IMR-90 (cell line): ENCODE measurements around the gene SLC9A2. TPM values are rescaled to one million over a fixed set of nuclear protein-coding genes. Genes with fewer than 3 reads are reported as not detected.

Experiments
- ATAC-seq: fragments of 200-7000 bp; cut with Tn5 transposase; 2 replicates; pipeline ENCODE4 v1.9.1; 2020; ENCODE audit warnings: low read depth, mild to moderate bottlenecking, moderate library complexity
- BruUV-seq: library from RNA; stranded (reverse); fragments of 400-500 nt; replicated peaks from 2 replicates; lab custom pipeline; 2021; lab: Mats Ljungman, UMichigan
- CTCF ChIA-PET: fragments of 300-600 bp; formaldehyde crosslinking; extraction: SDS; loops from one replicate; lab custom pipeline; 2021; ENCODE audit warnings: antibody characterized with exemption; lab: Yijun Ruan, JAX
- POLR2A ChIA-PET: fragments of 300-600 bp; sonication (Branson Sonifier 250); formaldehyde crosslinking; loops from one replicate; lab custom pipeline; 2022; ENCODE audit warnings: antibody characterized with exemption; ENCODE audit not compliant: unreplicated experiment; lab: Charles Lee
- DNase-seq: peaks from one replicate; pipeline ENCODE4 v3.0.0; 2013
- H2AFZ ChIP-seq: replicated peaks from 2 replicates; pipeline ENCODE3; 2013; ENCODE audit warnings: low read length, mild to moderate bottlenecking; ENCODE audit not compliant: poor library complexity
- H2AK5ac ChIP-seq: 2 replicates; pipeline ENCODE4 v1.6.1; 2013; ENCODE audit warnings: low read depth, low read length, inconsistent platforms
- H2AK9ac ChIP-seq: replicated peaks from 2 replicates; pipeline ENCODE3; 2013; ENCODE audit warnings: mild to moderate bottlenecking, low read depth, low read length, moderate library complexity; ENCODE audit not compliant: poor library complexity
- H2BK120ac ChIP-seq: 2 replicates; pipeline ENCODE4 v1.6.1; 2013; ENCODE audit warnings: low read depth, low read length, inconsistent platforms
- H2BK15ac ChIP-seq: 3 replicates; pipeline ENCODE4 v1.6.1; 2013; ENCODE audit warnings: low read depth, low read length, inconsistent platforms
- H2BK20ac ChIP-seq: 2 replicates; pipeline ENCODE4 v1.6.1; 2013; ENCODE audit warnings: low read depth, mild to moderate bottlenecking, inconsistent platforms, low read length, moderate library complexity
- H2BK5ac ChIP-seq: 2 replicates; pipeline ENCODE4 v1.6.1; 2013; ENCODE audit warnings: mild to moderate bottlenecking, low read depth, low read length, inconsistent platforms; ENCODE audit not compliant: poor library complexity, severe bottlenecking
- H3K14ac ChIP-seq: replicated peaks from 2 replicates; pipeline ENCODE4 v1.6.1; 2013; ENCODE audit warnings: low read depth, low read length, inconsistent platforms
- H3K18ac ChIP-seq: 2 replicates; pipeline ENCODE4 v1.6.1; 2013; ENCODE audit warnings: low read depth, low read length, control low read depth
- H3K23ac ChIP-seq: 2 replicates; pipeline ENCODE4 v1.6.1; 2013; ENCODE audit warnings: low read depth, low read length, inconsistent platforms
- H3K27ac ChIP-seq: 2 replicates; pipeline ENCODE4 v1.5.1; 2013; ENCODE audit warnings: mild to moderate bottlenecking, control low read depth, low read length; ENCODE audit not compliant: insufficient read depth
- H3K27me3 ChIP-seq: 2 replicates; pipeline ENCODE4 v1.6.1; 2013; ENCODE audit warnings: low read length; ENCODE audit not compliant: control insufficient read depth, insufficient read depth
- H3K36me3 ChIP-seq: 2 replicates; pipeline ENCODE4 v1.6.1; 2013; ENCODE audit warnings: low read length, mixed read lengths; ENCODE audit not compliant: control insufficient read depth, insufficient read depth
- H3K4ac ChIP-seq: 2 replicates; pipeline ENCODE4 v1.6.1; 2013; ENCODE audit warnings: low read depth, low read length, inconsistent platforms
- H3K4me1 ChIP-seq: 2 replicates; pipeline ENCODE4 v1.6.1; 2013; ENCODE audit warnings: low read length, mixed read lengths; ENCODE audit not compliant: control insufficient read depth, insufficient read depth
- H3K4me2 ChIP-seq: 2 replicates; pipeline ENCODE4 v1.6.1; 2013; ENCODE audit warnings: low read depth, mild to moderate bottlenecking, control low read depth, low read length, moderate library complexity
- H3K4me3 ChIP-seq: 2 replicates; pipeline ENCODE4 v1.5.1; 2013; ENCODE audit warnings: low read depth, mild to moderate bottlenecking, control low read depth, low read length, moderate library complexity; ENCODE audit not compliant: insufficient read depth
- H3K56ac ChIP-seq: 2 replicates; pipeline ENCODE4 v1.6.1; 2013; ENCODE audit warnings: low read length, inconsistent platforms; ENCODE audit not compliant: insufficient read depth; ENCODE audit errors: extremely low read depth
- H3K79me1 ChIP-seq, 2 experiments: 2 replicates each; pipeline ENCODE4 v1.6.1; 2013; ENCODE audit warnings: low read length in 2 of 2, inconsistent platforms in 1 of 2, low read depth in 1 of 2
- H3K9ac ChIP-seq: 2 replicates; pipeline ENCODE4 v1.6.1; 2013; ENCODE audit warnings: low read depth, low read length, control low read depth
- H3K9me1 ChIP-seq: 2 replicates; pipeline ENCODE4 v1.6.1; 2013; ENCODE audit warnings: low read length, inconsistent platforms; ENCODE audit not compliant: insufficient read depth
- H3K9me3 ChIP-seq: 2 replicates; pipeline ENCODE4 v1.6.1; 2013; ENCODE audit warnings: low read length; ENCODE audit not compliant: control insufficient read depth, insufficient read depth
- H4K20me1 ChIP-seq: 2 replicates; pipeline ENCODE4 v1.6.1; 2013; ENCODE audit warnings: low read length, inconsistent platforms; ENCODE audit not compliant: insufficient read depth
- H4K5ac ChIP-seq: 2 replicates; pipeline ENCODE4 v1.6.1; 2013; ENCODE audit warnings: mild to moderate bottlenecking, low read depth, low read length, control low read depth
- H4K8ac ChIP-seq, 2 experiments: 2 replicates each; pipeline ENCODE4 v1.6.1; 2013; ENCODE audit warnings: low read depth in 2 of 2, low read length in 2 of 2, control low read depth in 1 of 2, inconsistent platforms in 1 of 2
- H4K91ac ChIP-seq: 2 replicates; pipeline ENCODE4 v1.6.1; 2013; ENCODE audit warnings: low read depth, low read length, inconsistent platforms; ENCODE audit not compliant: insufficient read depth
- CEBPB ChIP-seq: IDR thresholded peaks from 2 replicates; pipeline ENCODE4 v1.6.1; 2012; ENCODE audit warnings: low read depth, low read length, improper control_type of control experiment
- FOS ChIP-seq: fragments of 150-350 bp; IDR thresholded peaks from 2 replicates; pipeline ENCODE4 v1.6.1; 2016; ENCODE audit warnings: low read depth, low read length
- RFX5 ChIP-seq: IDR thresholded peaks from 2 replicates; pipeline ENCODE4 v1.8.0; 2012; ENCODE audit warnings: low read depth, mild to moderate bottlenecking, low read length, moderate library complexity
- SMC3 ChIP-seq: fragments of 150-350 bp; IDR thresholded peaks from 2 replicates; pipeline ENCODE4 v1.6.1; 2016; ENCODE audit warnings: low read depth, mild to moderate bottlenecking, antibody characterized with exemption, low read length, moderate library complexity
- WGBS, 2 experiments: methylation state at CpG; one replicate each; pipeline versions ENCODE4 v1.1.5 to v1.1.7; 2013; ENCODE audit warnings: missing lambda C conversion rate in 2 of 2; ENCODE audit not compliant: insufficient read length in 1 of 2; ENCODE audit errors: extremely low coverage in 2 of 2; 5-methylcytosine and 5-hydroxymethylcytosine counted together
- dilution Hi-C: fragments of 300-500 bp; cut with HindIII; formaldehyde crosslinking; loops from one replicate; pipeline ENCODE4 v1.14.3; 2018; ENCODE audit warnings: low sequenced_read_pairs; ENCODE audit not compliant: unreplicated experiment
- in situ Hi-C: fragments of 300-500 bp; cut with MboI; formaldehyde crosslinking; loops from 3 replicates; pipeline ENCODE4 v1.14.3; 2019; ENCODE audit warnings: low sequenced_read_pairs, inconsistent platforms, mixed read lengths
- intact Hi-C: fragments of 100-400 bp; cut with micrococcal nuclease; formaldehyde crosslinking; loops from 2 replicates; pipeline ENCODE4 v1.10.0; 2022
- polyA plus RNA-seq, 3 experiments: library from polyadenylated mRNA; depleted of rRNA; stranded (reverse); fragments of >200 nt; gene quantifications; 2 replicates each; pipeline ENCODE4 v1.2.3, GENCODE V29; 2012; ENCODE audit warnings: low replicate concordance in 1 of 3
- total RNA-seq: library from RNA; depleted of rRNA; stranded (reverse); fragments of >200 nt; gene quantifications from 2 replicates; pipeline ENCODE4 v1.2.3, GENCODE V29; 2012
- TF ChIP-seq, protein P1 (sequence below): conservative IDR thresholded peaks from 2 replicates; pipeline ENCODE4 v1.5.1; 2012; ENCODE audit warnings: mild to moderate bottlenecking, low read depth, low read length, improper control_type of control experiment

SLC9A2 gene
- total and polyA plus RNA-seq, 2 of the 4 experiments (the other 2 are of a cell fraction): not detected

DNA sequence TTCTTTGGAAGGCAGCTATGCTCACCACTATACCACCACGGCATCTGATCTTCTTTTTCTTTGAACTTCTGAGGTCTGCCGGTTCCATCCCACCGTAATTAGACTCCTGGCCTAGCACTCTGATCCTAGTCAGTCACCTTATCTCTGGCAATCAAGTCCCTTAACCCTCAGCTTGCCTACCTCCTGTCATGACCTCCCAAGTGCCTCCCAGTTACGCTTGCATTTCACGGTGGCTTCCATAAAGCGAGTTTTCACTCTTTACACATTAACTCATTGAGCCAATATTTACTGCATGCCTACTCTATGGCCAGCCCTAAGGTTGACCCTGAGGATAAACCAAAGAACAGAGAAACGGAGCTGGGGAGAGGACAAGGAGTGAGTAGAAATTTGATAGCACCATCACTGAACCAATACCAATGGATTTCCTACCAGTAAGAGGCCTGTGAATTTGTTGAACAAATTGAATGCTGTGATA lies 104.7 kb downstream of the SLC9A2 start:
- ChIA-PET POLR2A (no interaction called here), CTCF (no interaction called here)
- Histone ChIP-seq H3K36me3 (peaks cover 12% of the 10 kb centered on the region), H3K56ac (no peak overlapping the region), H3K4me2 (no peak overlapping the region), H4K91ac (no peak overlapping the region), H2BK15ac (no peak overlapping the region), H2BK5ac (no peak overlapping the region), H3K9me3 (no peaks in the 10 kb centered on the region), H2BK20ac (no peak overlapping the region), H2BK120ac (no peak overlapping the region), H3K27me3 (no peaks in the 10 kb centered on the region), H3K9ac (no peak overlapping the region), H2AK9ac (no peak overlapping the region), H3K27ac (no peak overlapping the region), H3K9me1 (peaks cover 6% of the 10 kb centered on the region; the same call in 1 of the 2 replicates), H4K20me1 (no peaks in the 10 kb centered on the region), H3K79me1 (no peaks in the 10 kb centered on the region), H3K23ac (no peak overlapping the region), H4K5ac (no peak overlapping the region), H3K14ac (no peak overlapping the region), H3K18ac (no peak overlapping the region), H2AFZ (no peak overlapping the region), H2AK5ac (no peak overlapping the region), H3K4ac (no peak overlapping the region), H3K4me1 (peaks cover 3% of the 10 kb centered on the region; the same call in 1 of the 2 replicates), H3K4me3 (no peak overlapping the region), H4K8ac (no peak overlapping the region)
- 70% methylated on average over 3 of the region's 7 CpGs; no CpG with 5 or more reads in 1 of the 2 experiments for WGBS, 2 experiments
- ATAC-seq (no peak), DNase-seq (no peak)
- no TSS peak for BruUV-seq
- dilution Hi-C loops: no loop called here
- in situ Hi-C loops: no loop called here
- intact Hi-C loops: no loop called here
- TF ChIP-seq SMC3 (no peak), RFX5 (no peak), CEBPB (no peak), FOS (no peak)
- TF ChIP-seq, protein P1, sequence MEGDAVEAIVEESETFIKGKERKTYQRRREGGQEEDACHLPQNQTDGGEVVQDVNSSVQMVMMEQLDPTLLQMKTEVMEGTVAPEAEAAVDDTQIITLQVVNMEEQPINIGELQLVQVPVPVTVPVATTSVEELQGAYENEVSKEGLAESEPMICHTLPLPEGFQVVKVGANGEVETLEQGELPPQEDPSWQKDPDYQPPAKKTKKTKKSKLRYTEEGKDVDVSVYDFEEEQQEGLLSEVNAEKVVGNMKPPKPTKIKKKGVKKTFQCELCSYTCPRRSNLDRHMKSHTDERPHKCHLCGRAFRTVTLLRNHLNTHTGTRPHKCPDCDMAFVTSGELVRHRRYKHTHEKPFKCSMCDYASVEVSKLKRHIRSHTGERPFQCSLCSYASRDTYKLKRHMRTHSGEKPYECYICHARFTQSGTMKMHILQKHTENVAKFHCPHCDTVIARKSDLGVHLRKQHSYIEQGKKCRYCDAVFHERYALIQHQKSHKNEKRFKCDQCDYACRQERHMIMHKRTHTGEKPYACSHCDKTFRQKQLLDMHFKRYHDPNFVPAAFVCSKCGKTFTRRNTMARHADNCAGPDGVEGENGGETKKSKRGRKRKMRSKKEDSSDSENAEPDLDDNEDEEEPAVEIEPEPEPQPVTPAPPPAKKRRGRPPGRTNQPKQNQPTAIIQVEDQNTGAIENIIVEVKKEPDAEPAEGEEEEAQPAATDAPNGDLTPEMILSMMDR: no peak
